Naive thymus-derived CD8-positive, alpha-beta T cell (primary cell): ENCODE results near the gene PAPPA. TPM values are rescaled to one million over a fixed set of nuclear protein-coding genes. Genes with fewer than 3 reads are reported as not detected.

Experiments
- ATAC-seq, 2 donors: fragments of 150-1000 bp; cut with Tn5 transposase in 1 of 2; sonication (Bioruptor Pico), chemical (Tn5 transposase) in 1 of 2; 1 replicate in 1 of 2; 2 replicates in 1 of 2; pipeline ENCODE4 v1.10.0; 2021; ENCODE audit warnings: mild to moderate bottlenecking in 2 of 2, moderate library complexity in 2 of 2
- POLR2A ChIA-PET: fragments of 350-600 bp; sonication (Branson Sonifier 250); formaldehyde crosslinking; loops from one replicate; lab custom pipeline; 2021; ENCODE audit warnings: antibody characterized with exemption; lab: Charles Lee
- DNase-seq, 10 donors: peaks; one replicate each; pipeline versions ENCODE4 v3.0.0 to v3.0.0-alpha.2; 2020 to 2022
- H3K27ac Mint-ChIP-seq, 10 donors: one replicate each; pipeline ENCODE4 v1.8.0; 2020 to 2022; ENCODE audit warnings: mild to moderate bottlenecking in 10 of 10, mixed read lengths in 10 of 10, moderate library complexity in 4 of 10, inconsistent platforms in 1 of 10
- H3K27me3 Mint-ChIP-seq, 5 donors: one replicate each; pipeline ENCODE4 v1.8.0; 2021 to 2022; ENCODE audit warnings: mixed read lengths in 5 of 5
- H3K36me3 Mint-ChIP-seq, 3 donors: one replicate each; pipeline ENCODE4 v1.8.0; 2020 to 2022; ENCODE audit warnings: mixed read lengths in 3 of 3, mild to moderate bottlenecking in 2 of 3, inconsistent platforms in 1 of 3
- H3K4me1 Mint-ChIP-seq, 4 donors: one replicate each; pipeline ENCODE4 v1.8.0; 2021 to 2022; ENCODE audit warnings: mixed read lengths in 4 of 4
- H3K4me3 Mint-ChIP-seq, 10 donors: one replicate each; pipeline ENCODE4 v1.8.0; 2020 to 2022; ENCODE audit warnings: mild to moderate bottlenecking in 10 of 10, mixed read lengths in 10 of 10, moderate library complexity in 6 of 10, inconsistent platforms in 1 of 10
- H3K9me3 Mint-ChIP-seq, 9 donors: one replicate each; pipeline ENCODE4 v1.8.0; 2020 to 2022; ENCODE audit warnings: mixed read lengths in 9 of 9, mild to moderate bottlenecking in 3 of 9, inconsistent platforms in 1 of 9, moderate library complexity in 1 of 9
- polyA plus RNA-seq, 3 donors: library from polyadenylated mRNA; unstranded; fragments of 300-500 nt; fragmentation: Illumina TruSeq; gene quantifications; one replicate each; pipeline ENCODE4 v1.2.3, GENCODE V29; 2021
- total RNA-seq, 8 experiments: library from RNA in 2 of 8; stranded (reverse) in 2 of 8; gene quantifications; one replicate each; pipeline ENCODE4 v1.2.3 and lab custom pipeline; 2021 to 2026

Gene PAPPA
- total and polyA plus RNA-seq, 5 experiments from 2014 or later = 0.09 TPM; not detected in 4

DNA sequence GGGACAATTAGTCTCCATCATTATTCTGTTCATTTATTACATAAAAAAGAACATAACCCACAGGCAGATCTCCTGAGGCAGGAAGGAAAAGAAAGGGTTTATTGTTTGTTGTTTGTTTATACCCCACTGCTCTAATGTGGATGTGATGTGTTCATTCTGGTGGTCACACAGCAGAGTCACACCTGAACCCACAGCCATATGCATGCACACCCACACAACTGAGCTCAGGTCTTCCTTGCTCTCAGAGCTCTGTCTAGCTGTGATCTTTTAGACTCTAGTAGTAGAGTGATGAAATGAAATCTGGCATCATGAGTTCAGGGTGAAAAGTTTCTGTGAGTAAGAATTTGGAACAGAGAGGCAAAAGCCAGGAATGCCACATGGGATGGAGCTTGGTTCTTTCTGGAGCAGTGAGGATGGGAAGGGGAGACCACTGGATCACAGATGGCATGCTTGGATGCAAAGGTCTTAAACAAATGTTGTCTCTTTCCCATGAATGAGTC lies 227.0 kb downstream of the PAPPA start:
- Mint-ChIP-seq H3K4me3 (no peak overlapping the region), H3K36me3 (peaks cover 0 to 3% (median 2%) of the 10 kb centered on the region in 3 donors), H3K4me1 (no peaks in the 10 kb centered on the region), H3K27ac (no peak overlapping the region), H3K27me3 (no peaks in the 10 kb centered on the region), H3K9me3 (no peaks in the 10 kb centered on the region)
- no peak for DNase-seq
- POLR2A ChIA-PET = no interaction called here
- no peak for ATAC-seq

- Mint-ChIP-seq H3K36me3 (peaks cover 0 to 4% (median 3%) of the 10 kb centered on the region in 3 donors), H3K27me3 (no peaks in the 10 kb centered on the region), H3K4me1 (no peaks in the 10 kb centered on the region), H3K27ac (no peak overlapping the region), H3K4me3 (no peak overlapping the region), H3K9me3 (no peaks in the 10 kb centered on the region)
- ATAC-seq = no peak
- no peak for DNase-seq
- POLR2A ChIA-PET = no interaction called here
These were observed 227.8 kb downstream of the PAPPA start for GRCh38 chr9:116381350-116381749.

GRCh38 chr9:116382053-116382452 lies 228.5 kb downstream of the PAPPA start:
- H3K27ac Mint-ChIP-seq = no peak overlapping the region
- POLR2A ChIA-PET = no interaction called here
- no peaks in the 10 kb centered on the region for H3K9me3 Mint-ChIP-seq
- H3K4me3 Mint-ChIP-seq = no peak overlapping the region
- no peaks in the 10 kb centered on the region for H3K27me3 Mint-ChIP-seq
- peaks cover 0 to 4% (median 3%) of the 10 kb centered on the region in 3 donors for H3K36me3 Mint-ChIP-seq
- no peaks in the 10 kb centered on the region for H3K4me1 Mint-ChIP-seq
- DNase-seq (no peak), ATAC-seq (no peak)

- H3K27me3 Mint-ChIP-seq = no peaks in the 10 kb centered on the region
- no peak for ATAC-seq
- DNase-seq = no peak
- H3K4me3 Mint-ChIP-seq = no peak overlapping the region
- POLR2A ChIA-PET = no interaction called here
- peaks cover 0 to 6% (median 4%) of the 10 kb centered on the region in 3 donors for H3K36me3 Mint-ChIP-seq
- H3K9me3 Mint-ChIP-seq = no peaks in the 10 kb centered on the region
- H3K4me1 Mint-ChIP-seq = peaks cover 0 to 1% (median 0%) of the 10 kb centered on the region in 4 donors
- no peak overlapping the region for H3K27ac Mint-ChIP-seq
These were observed 229.5 kb downstream of the PAPPA start for GRCh38 chr9:116383133-116383532.

GRCh38 chr9:116383936-116384335 lies 230.3 kb downstream of the PAPPA start:
- H3K4me3 Mint-ChIP-seq = no peak overlapping the region
- no peaks in the 10 kb centered on the region for H3K9me3 Mint-ChIP-seq
- POLR2A ChIA-PET = no interaction called here

DNA sequence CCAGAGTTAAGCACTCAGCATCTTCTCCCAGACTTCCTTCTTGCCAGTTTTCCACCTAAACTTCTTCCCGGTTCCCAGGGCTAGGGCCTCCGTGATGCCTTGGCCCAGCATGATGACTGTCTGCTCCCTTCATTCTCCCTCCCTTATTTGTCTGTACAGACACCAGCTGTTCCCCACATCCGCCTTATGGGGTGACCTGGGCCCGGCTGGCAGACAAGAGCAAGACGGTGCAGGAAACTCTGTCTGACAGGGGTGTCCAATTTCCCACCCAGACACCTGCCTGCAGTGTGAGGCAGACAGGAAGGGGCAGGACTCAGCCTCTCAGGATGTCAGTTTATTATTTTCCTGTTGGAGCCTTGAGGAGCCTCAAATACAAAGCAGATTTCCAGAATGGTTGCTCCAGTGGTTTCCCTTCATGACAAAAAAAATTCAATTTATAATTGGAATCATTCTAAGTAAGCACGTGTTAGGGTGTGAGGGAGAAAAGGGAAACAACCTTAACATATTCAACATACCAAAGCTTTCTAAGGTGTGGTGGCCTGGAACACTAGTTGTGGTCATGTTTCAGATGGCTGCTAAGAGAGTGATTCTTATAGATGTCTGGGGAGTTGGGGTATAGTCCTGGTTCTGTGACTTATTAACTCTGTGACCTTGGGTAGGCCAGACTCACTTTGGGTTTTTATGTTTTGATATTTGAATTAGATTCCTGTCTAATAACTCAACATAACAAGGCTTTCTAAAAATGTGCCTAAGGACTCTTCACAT lies 234.5 kb downstream of the PAPPA start:
- Mint-ChIP-seq H3K36me3 (peaks cover 0 to 14% (median 4%) of the 10 kb centered on the region in 3 donors), H3K27ac (peak overlapping the region in 1 of 10 donors; percentile 57), H3K4me3 (no peak overlapping the region), H3K4me1 (peaks cover 0 to 1% (median 0%) of the 10 kb centered on the region in 4 donors), H3K9me3 (no peaks in the 10 kb centered on the region), H3K27me3 (no peaks in the 10 kb centered on the region)
- DNase-seq (no peak), ATAC-seq (no peak)
- POLR2A ChIA-PET = no interaction called here

More at GRCh38 chr9:116383936-116384335, 230.3 kb downstream of the PAPPA start:
- Mint-ChIP-seq H3K4me1 (peaks cover 0 to 1% (median 0%) of the 10 kb centered on the region in 4 donors), H3K36me3 (peaks cover 0 to 6% (median 4%) of the 10 kb centered on the region in 3 donors), H3K27me3 (no peaks in the 10 kb centered on the region), H3K27ac (no peak overlapping the region)
- DNase-seq = no peak
- ATAC-seq = no peak

- no peak overlapping the region for H3K27ac Mint-ChIP-seq
- POLR2A ChIA-PET = no interaction called here
These were observed 236.1 kb downstream of the PAPPA start for GRCh38 chr9:116389541-116390302.

DNA sequence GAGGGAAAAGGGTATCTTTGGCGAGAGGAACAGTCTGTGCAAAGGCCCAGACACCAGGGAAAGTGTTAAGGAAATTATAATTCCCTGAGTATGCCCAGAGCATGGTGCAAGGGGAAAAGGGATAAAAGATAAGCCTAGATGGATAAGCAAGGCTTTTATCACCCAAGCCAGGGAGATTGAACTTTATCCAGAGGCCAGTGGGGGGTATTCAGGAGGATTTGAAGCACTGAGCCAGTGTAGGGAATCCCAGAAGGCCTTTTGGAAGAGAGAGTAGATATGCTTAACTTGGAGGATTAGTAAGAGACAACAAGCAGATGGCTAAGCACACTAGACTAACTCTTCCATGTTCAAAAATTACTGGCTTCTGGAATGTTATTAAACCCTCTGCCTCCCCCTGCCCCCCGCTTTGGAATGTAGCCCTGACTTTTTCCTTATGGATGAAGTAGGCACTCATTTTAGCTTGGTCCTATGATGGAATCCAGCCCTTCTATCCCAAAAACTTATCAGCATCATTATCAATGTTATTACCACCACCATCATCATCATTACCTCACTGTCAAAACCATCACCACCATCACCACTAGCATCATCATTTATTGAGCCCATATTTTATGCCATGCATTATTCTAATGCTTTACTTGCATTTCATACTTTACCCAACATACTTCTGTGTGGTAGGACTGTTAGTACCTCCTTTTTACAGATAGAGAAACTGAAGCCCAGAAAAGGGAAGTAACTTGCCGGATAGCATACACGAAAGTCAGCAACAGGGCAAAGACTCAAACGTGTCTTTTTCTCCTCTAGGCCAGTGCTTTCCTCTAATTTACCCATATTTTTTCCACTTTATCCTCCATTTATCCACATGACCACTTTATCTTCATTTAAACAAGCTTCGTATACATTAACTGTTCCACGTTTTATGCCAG lies 237.0 kb downstream of the PAPPA start:
- DNase-seq (no peak), ATAC-seq (no peak)
- peaks cover 0 to 15% (median 2%) of the 10 kb centered on the region in 3 donors for H3K36me3 Mint-ChIP-seq
- POLR2A ChIA-PET = no interaction called here
- H3K4me3 Mint-ChIP-seq = no peak overlapping the region
- H3K27me3 Mint-ChIP-seq = no peaks in the 10 kb centered on the region
- H3K9me3 Mint-ChIP-seq = no peaks in the 10 kb centered on the region
- peaks cover 0 to 1% (median 0%) of the 10 kb centered on the region in 4 donors for H3K4me1 Mint-ChIP-seq
- H3K27ac Mint-ChIP-seq = no peak overlapping the region

More at GRCh38 chr9:116389541-116390302, 236.1 kb downstream of the PAPPA start:
- DNase-seq (no peak), ATAC-seq (no peak)
- H3K36me3 Mint-ChIP-seq = peaks cover 0 to 18% (median 4%) of the 10 kb centered on the region in 3 donors
- H3K27me3 Mint-ChIP-seq = no peaks in the 10 kb centered on the region
- H3K4me3 Mint-ChIP-seq = no peak overlapping the region
- no peaks in the 10 kb centered on the region for H3K9me3 Mint-ChIP-seq
- peaks cover 0 to 1% (median 0%) of the 10 kb centered on the region in 4 donors for H3K4me1 Mint-ChIP-seq

DNA sequence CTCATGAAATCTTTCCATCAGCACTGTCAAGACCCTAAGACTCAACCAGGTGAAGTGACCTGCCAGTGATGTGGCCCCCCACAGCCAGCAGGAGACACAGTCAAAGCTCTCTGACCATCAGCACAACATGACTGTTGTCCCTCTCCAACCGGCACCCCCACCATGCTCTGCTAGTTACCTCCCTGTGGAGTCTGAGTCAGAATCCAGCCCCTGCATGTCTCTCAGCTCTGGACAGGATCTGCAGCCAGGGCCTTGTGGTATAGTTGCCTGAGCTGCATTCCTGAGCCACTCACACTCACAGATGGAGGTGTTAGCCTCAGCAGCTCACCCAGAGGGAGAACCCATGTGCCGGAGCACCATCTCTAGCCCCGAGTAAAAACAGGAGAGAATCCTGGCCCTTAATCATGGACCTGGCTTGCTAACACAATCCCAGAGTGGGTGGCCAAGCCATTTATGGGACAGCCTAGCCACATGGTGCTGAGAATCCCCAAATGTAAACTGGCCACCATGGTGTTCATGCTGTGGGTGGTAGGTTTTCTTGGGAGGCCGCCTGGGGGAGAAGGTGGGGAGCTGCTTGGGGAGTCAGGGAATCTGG lies 237.8 kb downstream of the PAPPA start:
- peaks cover 0 to 15% (median 0%) of the 10 kb centered on the region in 3 donors for H3K36me3 Mint-ChIP-seq
- no peaks in the 10 kb centered on the region for H3K27me3 Mint-ChIP-seq
- H3K4me1 Mint-ChIP-seq = peaks cover 0 to 1% (median 0%) of the 10 kb centered on the region in 4 donors
- H3K9me3 Mint-ChIP-seq = no peaks in the 10 kb centered on the region
- ATAC-seq (no peak), DNase-seq (no peak)
- no peak overlapping the region for H3K4me3 Mint-ChIP-seq
- no peak overlapping the region for H3K27ac Mint-ChIP-seq
- POLR2A ChIA-PET = no interaction called here

DNA sequence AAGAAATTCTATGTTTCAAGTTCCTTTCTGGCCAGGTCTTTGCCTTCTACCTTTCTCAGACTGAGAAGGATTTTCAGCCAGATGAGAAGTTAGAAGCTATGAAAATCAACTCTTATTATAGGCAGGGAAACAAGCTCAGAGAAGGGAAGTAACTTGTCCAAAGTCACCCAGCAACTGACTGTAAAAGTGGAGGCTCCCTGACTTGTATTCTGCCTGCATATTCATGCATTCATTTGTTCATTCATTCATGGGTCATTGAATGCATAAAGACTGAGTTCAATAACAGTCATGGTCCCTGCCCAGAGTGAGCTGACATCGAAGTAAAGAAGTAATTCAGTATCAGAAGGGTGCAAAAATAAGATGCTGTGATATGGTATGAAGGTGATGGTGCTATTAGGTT lies 239.6 kb downstream of the PAPPA start:
- peaks cover 0 to 11% (median 0%) of the 10 kb centered on the region in 3 donors for H3K36me3 Mint-ChIP-seq
- H3K4me1 Mint-ChIP-seq = no peaks in the 10 kb centered on the region
- POLR2A ChIA-PET = no interaction called here
- DNase-seq (no peak), ATAC-seq (no peak)
- no peaks in the 10 kb centered on the region for H3K27me3 Mint-ChIP-seq
- no peak overlapping the region for H3K27ac Mint-ChIP-seq
- no peak overlapping the region for H3K4me3 Mint-ChIP-seq
- no peaks in the 10 kb centered on the region for H3K9me3 Mint-ChIP-seq

DNA sequence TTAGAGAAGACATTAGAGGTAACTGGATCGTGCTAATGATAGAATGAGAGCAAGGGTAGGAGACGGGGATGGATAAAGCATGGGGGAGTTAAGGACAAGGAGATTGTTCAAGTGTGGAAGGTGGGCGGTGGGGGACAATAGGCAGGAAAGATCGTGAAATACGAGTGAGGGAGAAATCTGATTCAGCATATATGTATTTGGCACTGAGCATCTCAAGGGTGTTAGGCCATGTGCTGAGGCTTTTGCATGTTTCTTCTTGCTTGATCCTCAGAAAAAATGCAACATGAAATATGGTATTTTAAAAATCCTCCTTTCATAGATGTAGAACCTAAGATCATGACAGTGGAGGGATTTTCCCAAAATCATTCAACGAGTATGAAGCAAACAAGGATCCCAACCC lies 240.5 kb downstream of the PAPPA start:
- Mint-ChIP-seq H3K27me3 (no peaks in the 10 kb centered on the region), H3K36me3 (peaks cover 0 to 11% (median 0%) of the 10 kb centered on the region in 3 donors), H3K4me1 (no peaks in the 10 kb centered on the region), H3K9me3 (no peaks in the 10 kb centered on the region), H3K27ac (no peak overlapping the region), H3K4me3 (no peak overlapping the region)
- DNase-seq (no peak), ATAC-seq (no peak)
- POLR2A ChIA-PET = no interaction called here
